ENCODE results near the gene CHCHD6.
"Not testable (repeated sequence)": the region's sequence is repeated elsewhere in the genome, so short reads cannot be mapped to it uniquely, and the experiment has no call there.

CHCHD6 gene

GRCh38 chr3:126773167-126773566, 69.1 kb downstream of the CHCHD6 start:
- no peak for DNase-seq

- DNase-seq, result no peak
Measured at GRCh38 chr3:126773783-126774182, 69.7 kb downstream of the CHCHD6 start.

- no peak for DNase-seq
Measured at GRCh38 chr3:126777366-126777765, 73.3 kb downstream of the CHCHD6 start.

- no peak for DNase-seq
Measured at GRCh38 chr3:126780666-126781065, 76.6 kb downstream of the CHCHD6 start.

- DNase-seq, result no peak
Measured at GRCh38 chr3:126781406-126781805, 77.4 kb downstream of the CHCHD6 start.

GRCh38 chr3:126781889-126782491, 78.0 kb downstream of the CHCHD6 start:
- DNase-seq, result no peak

- no peak for DNase-seq
Measured at GRCh38 chr3:126782536-126782935, 78.5 kb downstream of the CHCHD6 start.

- DNase-seq, result no peak
Measured at GRCh38 chr3:126784254-126784653, 80.2 kb downstream of the CHCHD6 start.

GRCh38 chr3:126791320-126791719, 87.3 kb downstream of the CHCHD6 start:
- DNase-seq, result not testable (repeated sequence)

- DNase-seq, result no peak
Measured at GRCh38 chr3:126792998-126793397, 89.0 kb downstream of the CHCHD6 start.

- no peak for DNase-seq
Measured at GRCh38 chr3:126797563-126797962, 93.5 kb downstream of the CHCHD6 start.

GRCh38 chr3:126798521-126798920, 94.5 kb downstream of the CHCHD6 start:
- DNase-seq, result no peak

- no peak for DNase-seq
Measured at GRCh38 chr3:126799099-126799498, 95.1 kb downstream of the CHCHD6 start.

- DNase-seq, result not testable (repeated sequence)
Measured at GRCh38 chr3:126801312-126801711, 97.3 kb downstream of the CHCHD6 start.

GRCh38 chr3:126807795-126808194, 103.8 kb downstream of the CHCHD6 start:
- no peak for DNase-seq

GRCh38 chr3:126811530-126811929, 107.5 kb downstream of the CHCHD6 start:
- no peak for DNase-seq

GRCh38 chr3:126816298-126816697, 112.3 kb downstream of the CHCHD6 start:
- no peak for DNase-seq

GRCh38 chr3:126816986-126817777, 113.1 kb downstream of the CHCHD6 start:
- DNase-seq, result no peak

GRCh38 chr3:126817781-126818180, 113.7 kb downstream of the CHCHD6 start:
- no peak for DNase-seq

- DNase-seq, result no peak
Measured at GRCh38 chr3:126818400-126819095, 114.5 kb downstream of the CHCHD6 start.

GRCh38 chr3:126826693-126827092, 122.7 kb downstream of the CHCHD6 start:
- DNase-seq, result no peak

- DNase-seq, result no peak
Measured at GRCh38 chr3:126827121-126827520, 123.1 kb downstream of the CHCHD6 start.

- no peak for DNase-seq
Measured at GRCh38 chr3:126828306-126828705, 124.3 kb downstream of the CHCHD6 start.

- DNase-seq, result no peak
Measured at GRCh38 chr3:126832933-126833332, 128.9 kb downstream of the CHCHD6 start.

Measured in stimulated activated CD4-positive, alpha-beta T cell treated with anti-CD3 and anti-CD28 coated beads, Interleukin-2, amount 100 ng/mL, for 48 hours (primary cell).